Activated CD8-positive, alpha-beta memory T cell treated with anti-CD3 and anti-CD28 coated beads for 36 hours (primary cell): ENCODE results near the gene RETREG1. TPM values are rescaled to one million over a fixed set of nuclear protein-coding genes. Genes with fewer than 3 reads are reported as not detected.
"Not testable (repeated sequence)": the region's sequence is repeated elsewhere in the genome, so short reads cannot be mapped to it uniquely, and the experiment has no call there.

Source experiments
- CTCF ChIA-PET: fragments of 350-600 bp; sonication (Branson Sonifier 250); formaldehyde crosslinking; loops from one replicate; lab custom pipeline; 2021; ENCODE audit warnings: antibody characterized with exemption; lab: Charles Lee
- POLR2A ChIA-PET: fragments of 350-600 bp; sonication (Branson Sonifier 250); formaldehyde crosslinking; loops from one replicate; lab custom pipeline; 2021; ENCODE audit warnings: antibody characterized with exemption; lab: Charles Lee
- total RNA-seq, 2 experiments: library from RNA; stranded (reverse); gene quantifications; one replicate each; pipeline ENCODE4 v1.2.3, GENCODE V29; 2021

The RETREG1 gene
- total RNA-seq, 2 experiments from 2014 or later, result 11.4 to 13.2 TPM

GRCh38 chr5:16480144-16480543, 136.7 kb downstream of the RETREG1 start:
- CTCF ChIA-PET, result no interaction called here
- POLR2A ChIA-PET, result no interaction called here

GRCh38 chr5:16477541-16477940, 139.3 kb downstream of the RETREG1 start:
- CTCF ChIA-PET, result no interaction called here
- POLR2A ChIA-PET, result no interaction called here

GRCh38 chr5:16476417-16476816, 140.4 kb downstream of the RETREG1 start:
- CTCF ChIA-PET, result interaction anchor here (0.6 kb wide), 1 partner anchor 27 kb away, joined by 3 read pairs; no protein-coding TSS in a partner anchor
- POLR2A ChIA-PET, result not testable (repeated sequence)

GRCh38 chr5:16471387-16471786, 145.4 kb downstream of the RETREG1 start:
- CTCF ChIA-PET, result interaction anchor here (1.4 kb wide), 1 partner anchor 81 kb away, joined by 3 read pairs; no protein-coding TSS in a partner anchor
- POLR2A ChIA-PET, result no interaction called here

DNA sequence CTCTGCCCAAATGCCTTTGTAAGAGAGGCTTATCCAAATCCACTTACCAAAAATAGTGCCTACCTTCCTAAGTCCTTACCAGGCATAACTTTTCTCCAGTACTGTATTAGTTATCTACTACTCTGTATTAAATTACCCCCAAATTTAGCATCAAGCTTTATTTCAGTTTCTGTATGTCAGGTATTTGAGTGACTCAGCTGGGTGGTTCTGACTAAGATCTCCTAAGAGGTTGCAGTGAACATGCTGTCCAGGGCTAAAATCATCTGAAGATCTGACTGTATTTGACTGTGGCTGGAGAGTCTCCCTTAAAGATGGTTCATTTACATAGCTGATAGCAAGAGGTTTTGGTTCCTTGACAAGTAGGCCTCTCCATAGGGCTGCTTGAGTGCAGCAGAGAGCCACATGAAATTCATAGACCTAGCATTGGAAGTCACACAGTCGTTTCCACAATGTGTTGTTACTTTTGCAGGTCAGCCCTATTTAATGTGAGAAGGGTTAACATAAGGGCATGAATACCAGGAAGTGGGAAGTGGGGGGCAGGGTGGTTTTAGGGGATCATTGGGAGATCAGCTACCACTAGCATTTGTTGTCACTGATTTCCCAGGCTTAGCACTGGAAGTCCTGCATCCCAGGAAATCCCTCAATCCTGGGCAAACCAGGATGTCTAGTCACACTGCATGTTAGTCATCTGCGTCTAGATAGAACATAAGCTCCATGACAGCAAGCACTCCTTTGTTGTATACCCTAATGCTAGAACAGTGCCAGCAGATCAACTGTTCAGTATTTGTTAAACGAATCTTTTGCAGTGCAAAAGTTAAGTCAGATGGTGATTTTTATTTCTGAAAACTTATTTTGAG, 149.2 kb downstream of the RETREG1 start:
- ChIA-PET POLR2A (interaction anchor here (1.2 kb wide), 1 partner anchor 12 kb away, joined by 8 read pairs; no protein-coding TSS in a partner anchor), CTCF (interaction anchor here (0.9 to 1.0 kb wide), 2 partner anchors 11 to 307 kb away, joined by 3 read pairs; no protein-coding TSS in a partner anchor)

DNA sequence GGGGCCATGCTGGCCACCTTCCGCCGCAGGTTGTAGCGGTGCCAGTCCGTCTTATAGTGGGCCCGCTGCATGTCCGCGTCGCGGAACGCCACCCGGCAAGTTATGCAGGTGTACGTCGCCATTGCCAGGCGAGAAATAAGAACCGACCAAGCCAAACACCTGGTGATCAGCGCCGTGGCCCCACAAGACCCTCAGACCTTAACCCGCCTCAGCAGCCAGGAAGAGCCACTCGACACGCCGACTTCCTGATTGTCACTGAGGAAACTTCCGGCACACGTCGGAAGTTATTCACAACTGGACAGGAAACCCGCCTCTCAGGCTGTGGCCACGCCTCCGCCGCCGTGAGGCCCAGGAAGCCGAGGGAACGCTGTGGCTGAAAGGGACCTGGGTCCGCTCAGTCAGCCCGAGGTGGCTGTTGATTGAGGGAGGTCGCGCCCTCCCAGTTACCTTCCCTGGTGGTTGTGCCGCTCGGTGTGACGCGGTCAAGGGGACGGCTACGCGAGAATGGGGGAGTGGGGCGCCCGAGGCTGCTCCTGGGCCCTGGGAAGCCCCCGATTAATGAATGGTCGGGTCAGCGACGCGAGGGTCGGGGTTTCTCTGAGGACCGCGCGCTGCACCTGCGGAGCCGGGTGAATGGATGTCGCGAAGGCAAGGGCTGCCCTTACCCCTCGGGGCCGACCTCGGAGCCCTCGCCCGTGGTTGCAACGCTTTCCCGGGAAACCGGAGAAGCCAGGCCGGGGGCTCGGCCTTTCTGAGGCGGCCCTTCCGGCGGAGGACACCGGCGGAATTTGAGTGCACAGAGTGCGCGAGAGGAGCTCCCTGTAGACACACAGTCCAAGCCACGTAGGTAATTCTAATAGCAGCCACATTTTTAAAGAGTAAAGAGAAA, 151.0 kb downstream of the RETREG1 start, which contains the start of gene ZNF622:
Gene ZNF622, minus strand, starts transcription at position 257 of the 889 bp plus-strand sequence. Its CDS starts 135 bp downstream, at position 122.
- POLR2A ChIA-PET, result no interaction called here
- CTCF ChIA-PET, result interaction anchor here (0.7 kb wide), 1 partner anchor 16 kb away, joined by 3 read pairs; no protein-coding TSS in a partner anchor

DNA sequence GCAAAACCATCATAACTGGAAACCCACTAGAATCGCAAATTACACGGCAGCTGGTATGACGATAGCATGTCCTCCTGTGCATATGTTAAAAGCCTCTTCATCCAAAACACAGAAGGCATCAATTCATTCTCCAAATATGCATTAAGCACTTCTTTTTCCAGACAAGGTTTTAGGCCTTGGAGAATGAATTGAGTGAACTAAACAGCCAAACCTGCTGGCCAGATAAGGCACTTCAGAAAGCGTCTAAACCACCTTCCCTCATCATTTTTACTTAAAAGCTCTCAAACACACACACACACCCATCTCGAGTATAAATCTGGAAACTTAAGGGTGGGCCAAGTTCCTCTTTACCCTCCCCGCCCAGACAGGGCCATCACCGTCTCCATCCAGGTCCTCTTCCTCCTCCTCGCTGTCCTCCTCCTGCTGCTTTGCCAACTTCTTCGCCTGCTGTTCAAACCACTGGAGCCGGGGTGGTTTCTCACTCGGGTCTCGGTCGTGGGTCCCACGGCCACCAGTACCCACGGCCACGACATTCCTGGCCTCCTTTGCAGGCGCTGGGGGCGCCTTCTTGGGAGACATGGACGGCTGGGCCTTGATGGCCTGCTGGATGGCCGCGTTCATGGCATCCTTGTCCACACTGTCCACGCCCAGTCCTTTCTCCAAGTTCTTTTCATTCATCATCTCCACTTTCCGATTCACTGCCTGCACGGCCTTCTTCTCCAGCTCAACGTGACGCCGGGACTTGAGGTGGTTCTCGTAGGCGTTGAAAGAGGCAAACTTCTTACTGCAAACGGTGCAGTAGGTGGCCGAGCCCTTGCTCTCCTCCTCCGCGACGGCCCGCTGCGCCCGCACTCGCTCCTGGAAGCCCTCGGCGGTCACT, 151.9 kb downstream of the RETREG1 start:
- ChIA-PET CTCF (interaction anchor here (0.7 to 1.1 kb wide), 2 partner anchors 9 to 17 kb away, joined by 3 read pairs; no protein-coding TSS in a partner anchor), POLR2A (interaction anchor here (0.9 kb wide), 1 partner anchor 152 kb away, joined by 4 read pairs; the partner anchor contains the start of gene RETREG1)

DNA sequence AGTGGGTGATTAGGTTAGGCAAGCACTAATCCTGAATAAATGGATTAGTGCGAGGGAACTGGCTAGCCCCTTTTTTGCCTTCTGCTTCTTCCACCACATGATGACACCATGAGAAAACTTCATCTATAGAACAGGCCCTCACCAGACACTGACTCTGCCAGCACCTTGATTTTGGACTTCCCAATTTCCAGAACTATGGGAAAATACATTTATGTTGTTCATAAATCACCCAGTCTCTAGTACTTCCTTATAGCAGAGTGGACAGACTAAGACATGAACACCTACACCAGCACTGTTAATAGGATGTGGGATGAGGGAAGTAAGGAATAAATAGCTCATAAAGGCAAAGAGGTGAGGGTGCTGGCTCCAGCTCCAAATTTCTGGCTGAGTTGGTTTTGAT, 152.6 kb downstream of the RETREG1 start:
- ChIA-PET POLR2A (interaction anchor here (0.9 kb wide), 1 partner anchor 152 kb away, joined by 4 read pairs; the partner anchor contains the start of gene RETREG1), CTCF (interaction anchor here (1.1 kb wide), 1 partner anchor 8 kb away, joined by 3 read pairs; no protein-coding TSS in a partner anchor)

DNA sequence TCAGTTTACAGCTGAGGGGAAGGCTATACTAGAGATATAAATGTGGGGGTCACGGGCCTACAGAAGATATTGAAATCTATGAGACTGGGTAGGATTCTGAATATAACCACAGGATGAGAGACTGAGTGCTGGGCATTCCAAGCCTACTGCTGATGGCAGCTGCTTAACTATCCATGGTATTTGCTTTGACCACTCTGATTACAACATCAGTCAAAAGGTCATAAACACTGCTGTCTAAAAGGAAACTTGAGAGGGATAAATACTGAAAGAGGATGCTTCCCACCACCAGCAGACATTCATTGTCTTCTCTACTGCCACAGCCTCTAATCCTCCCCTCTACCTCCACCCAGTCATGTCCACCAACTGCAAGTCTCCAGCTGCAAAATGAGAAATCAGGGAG, 155.0 kb downstream of the RETREG1 start:
- ChIA-PET CTCF (no interaction called here), POLR2A (no interaction called here)

- POLR2A ChIA-PET, result no interaction called here
- CTCF ChIA-PET, result no interaction called here
Observed at GRCh38 chr5:16461026-16461425, 155.8 kb downstream of the RETREG1 start.

GRCh38 chr5:16459451-16459850, 157.3 kb downstream of the RETREG1 start:
- ChIA-PET CTCF (interaction anchor here (0.5 kb wide), 1 partner anchor 164 kb away, joined by 4 read pairs; no protein-coding TSS in a partner anchor), POLR2A (no interaction called here)

- POLR2A ChIA-PET, result no interaction called here
- CTCF ChIA-PET, result interaction anchor here (0.9 to 1.3 kb wide), 3 partner anchors 11 to 297 kb away, joined by 3 read pairs; no protein-coding TSS in a partner anchor
Observed at GRCh38 chr5:16457853-16458252, 158.9 kb downstream of the RETREG1 start.

GRCh38 chr5:16457451-16457850, 159.3 kb downstream of the RETREG1 start:
- ChIA-PET CTCF (interaction anchor here (0.9 to 1.3 kb wide), 3 partner anchors 11 to 296 kb away, joined by 3 read pairs; no protein-coding TSS in a partner anchor), POLR2A (no interaction called here)

DNA sequence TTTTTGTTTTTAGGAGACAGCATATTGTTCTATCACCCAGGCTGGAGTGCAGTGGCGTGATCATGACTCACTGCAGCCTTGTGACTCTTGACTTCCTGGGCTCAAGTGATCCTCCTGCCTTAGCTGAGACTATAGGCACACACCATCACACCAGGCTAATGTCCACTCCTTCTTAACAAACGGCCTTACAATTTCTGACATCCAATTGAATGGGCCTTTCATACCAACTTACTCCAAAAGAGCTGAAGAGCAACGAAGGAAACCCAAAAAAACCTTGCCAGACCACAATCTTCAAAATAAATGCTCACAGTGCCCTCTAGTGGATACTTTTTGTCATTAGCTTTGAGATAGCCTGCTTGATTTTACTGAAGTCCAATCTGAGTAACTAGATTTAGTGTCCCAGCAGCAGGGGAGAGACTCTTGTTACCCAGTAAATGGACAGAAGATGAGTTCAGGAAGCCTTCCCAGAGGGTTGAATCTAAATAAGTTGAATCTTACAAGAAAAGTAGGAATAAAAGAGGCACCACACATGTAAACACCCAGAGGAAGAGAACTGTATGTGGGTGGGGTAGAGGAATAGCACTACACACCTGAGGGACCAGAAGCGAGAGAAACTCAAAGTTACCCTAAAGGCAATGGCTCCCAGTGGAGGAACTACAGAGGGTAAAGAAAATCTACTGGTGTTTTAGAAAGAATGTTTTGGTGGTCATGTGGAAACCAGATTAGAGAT, 160.5 kb downstream of the RETREG1 start:
- ChIA-PET CTCF (interaction anchor here (0.6 to 1.9 kb wide), 6 partner anchors 8 to 886 kb away, joined by 3 to 11 read pairs (median 3); no protein-coding TSS in a partner anchor), POLR2A (interaction anchor here (1.2 kb wide), 1 partner anchor 11 kb away, joined by 8 read pairs; no protein-coding TSS in a partner anchor)

DNA sequence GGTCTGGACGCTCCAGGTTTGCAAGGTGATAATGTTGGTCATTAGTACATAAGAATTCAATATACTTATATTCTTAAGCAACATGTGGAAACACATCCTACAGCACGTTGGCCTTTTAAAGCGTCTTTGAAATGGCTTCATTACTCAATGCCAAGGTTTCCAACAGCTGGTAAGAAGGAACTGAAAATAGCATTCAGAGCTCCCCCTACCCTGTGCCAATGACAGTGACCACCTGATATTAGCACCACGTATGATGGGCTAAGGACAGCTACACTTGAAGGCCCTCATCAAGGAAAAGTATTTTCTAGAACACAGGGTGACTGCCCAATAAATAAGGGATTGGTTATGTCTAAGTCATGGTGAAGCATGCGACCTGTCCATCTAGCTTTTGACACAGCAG, 161.1 kb downstream of the RETREG1 start:
- CTCF ChIA-PET, result interaction anchor here (0.6 to 1.9 kb wide), 5 partner anchors 9 to 885 kb away, joined by 3 to 11 read pairs (median 3); no protein-coding TSS in a partner anchor
- POLR2A ChIA-PET, result interaction anchor here (1.2 kb wide), 1 partner anchor 12 kb away, joined by 8 read pairs; no protein-coding TSS in a partner anchor

- POLR2A ChIA-PET, result interaction anchor here (0.6 kb wide), 1 partner anchor 170 kb away, joined by 3 read pairs; no protein-coding TSS in a partner anchor
- CTCF ChIA-PET, result interaction anchor here (1.9 kb wide), 1 partner anchor 8 kb away, joined by 11 read pairs; no protein-coding TSS in a partner anchor
Observed at GRCh38 chr5:16454686-16455085, 162.1 kb downstream of the RETREG1 start.

DNA sequence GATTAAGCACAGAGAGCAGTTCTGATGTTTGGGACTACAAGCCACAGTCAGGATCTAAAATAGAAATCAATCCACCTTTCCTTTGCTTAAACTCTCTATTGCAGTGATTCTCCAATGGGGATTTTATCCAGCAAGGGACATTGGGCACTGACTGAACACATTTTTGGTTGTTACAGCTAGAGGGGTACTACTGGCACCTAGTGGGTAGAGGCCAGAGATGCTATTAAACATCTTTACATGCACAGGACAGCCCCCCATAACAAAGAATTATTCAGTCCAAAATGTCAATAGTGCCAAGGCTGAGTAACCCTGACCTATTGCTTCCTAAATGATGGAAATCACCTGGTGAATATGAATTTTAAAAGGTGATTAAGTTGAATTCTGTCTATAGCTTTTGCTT, 163.2 kb downstream of the RETREG1 start:
- ChIA-PET POLR2A (no interaction called here), CTCF (no interaction called here)
